HG03095 (cell line): ENCODE results near the gene LRCH3.

Source experiments
- ATAC-seq: cut with Tn5 transposase; IDR thresholded peaks from one replicate; pipeline ENCODE4 v1.9.1; 2021; ENCODE audit warnings: moderate library complexity; ENCODE audit not compliant: unreplicated experiment

The LRCH3 gene

DNA sequence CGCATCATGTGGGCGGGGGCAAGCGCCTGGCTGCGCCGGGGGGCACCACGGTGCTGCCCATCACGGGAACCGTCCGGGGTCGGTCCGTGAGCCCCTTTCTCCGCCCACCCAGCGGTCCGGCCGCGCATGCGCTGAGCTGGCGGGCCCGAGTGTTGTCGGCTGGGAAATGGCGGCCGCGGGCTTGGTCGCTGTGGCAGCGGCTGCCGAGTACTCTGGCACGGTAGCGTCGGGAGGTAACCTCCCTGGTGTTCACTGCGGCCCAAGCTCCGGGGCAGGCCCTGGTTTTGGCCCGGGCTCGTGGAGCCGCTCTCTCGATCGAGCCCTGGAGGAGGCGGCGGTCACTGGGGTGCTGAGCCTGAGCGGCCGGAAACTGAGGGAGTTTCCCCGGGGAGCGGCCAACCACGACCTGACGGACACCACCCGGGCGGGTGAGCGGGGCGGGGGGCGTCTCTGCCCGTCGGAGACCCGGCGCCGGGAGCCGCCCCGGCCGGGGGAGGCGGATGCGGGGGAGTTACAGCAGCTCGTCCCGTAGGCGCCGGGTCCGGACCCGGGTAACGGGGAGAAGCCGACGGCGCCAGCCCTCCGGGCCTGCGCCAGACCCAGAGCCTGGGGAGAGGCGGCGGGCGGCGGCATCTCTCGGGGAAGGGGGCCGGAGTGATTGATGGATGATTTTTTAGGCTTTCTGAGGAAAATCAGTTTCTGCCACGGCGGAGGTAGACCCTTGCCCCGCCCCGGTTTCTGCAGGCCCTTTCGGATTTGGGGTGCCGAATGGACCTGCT, at the start of gene LRCH3:
Gene LRCH3, plus strand, starts transcription at position 142 of the 779 bp plus-strand sequence. Its CDS starts 25 bp downstream, at position 167.
- peak; percentile 61 for ATAC-seq

- no peak for ATAC-seq
These were observed 48.3 kb upstream of the LRCH3 start for GRCh38 chr3:197742787-197743186.

DNA sequence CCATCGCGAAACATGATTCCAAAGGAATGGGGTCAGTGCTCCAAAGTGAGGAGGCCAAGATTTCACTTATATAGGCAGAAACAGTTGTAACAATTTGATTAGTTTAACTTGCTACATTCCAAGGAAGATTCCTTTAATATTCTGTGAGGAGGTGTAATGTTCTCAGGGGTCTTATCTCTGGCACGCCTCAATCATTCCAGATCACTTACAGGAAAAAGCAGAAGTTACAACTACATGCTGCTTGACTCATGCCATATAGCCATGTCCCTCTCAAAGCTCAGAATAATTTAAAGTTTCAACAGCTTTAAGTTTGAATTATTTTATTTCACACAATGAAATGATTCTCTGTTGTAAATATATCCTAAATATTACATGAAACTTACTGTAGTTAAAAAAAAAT, 44.8 kb upstream of the LRCH3 start:
- ATAC-seq = no peak

DNA sequence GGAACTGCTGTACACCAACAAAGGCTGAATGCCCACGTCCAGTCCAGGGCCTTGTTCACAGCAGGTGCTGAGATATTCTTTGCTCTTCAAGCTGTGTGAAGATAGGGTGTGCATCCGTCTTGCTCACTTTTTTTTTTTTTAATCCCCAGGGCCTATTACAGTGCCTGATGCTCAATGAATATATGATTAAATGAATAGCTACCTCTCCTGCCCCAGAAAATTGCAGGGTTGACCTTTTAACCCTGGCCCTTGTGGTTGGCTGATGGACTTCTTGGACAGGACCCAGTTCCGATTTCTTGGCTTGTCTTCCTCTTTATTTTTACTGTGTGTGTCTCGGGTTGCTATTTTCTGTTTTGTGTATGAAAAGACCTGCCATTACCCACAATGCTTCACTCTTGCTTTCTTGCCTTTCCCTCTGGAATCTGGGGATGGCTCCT, 44.2 kb upstream of the LRCH3 start:
- no peak for ATAC-seq

DNA sequence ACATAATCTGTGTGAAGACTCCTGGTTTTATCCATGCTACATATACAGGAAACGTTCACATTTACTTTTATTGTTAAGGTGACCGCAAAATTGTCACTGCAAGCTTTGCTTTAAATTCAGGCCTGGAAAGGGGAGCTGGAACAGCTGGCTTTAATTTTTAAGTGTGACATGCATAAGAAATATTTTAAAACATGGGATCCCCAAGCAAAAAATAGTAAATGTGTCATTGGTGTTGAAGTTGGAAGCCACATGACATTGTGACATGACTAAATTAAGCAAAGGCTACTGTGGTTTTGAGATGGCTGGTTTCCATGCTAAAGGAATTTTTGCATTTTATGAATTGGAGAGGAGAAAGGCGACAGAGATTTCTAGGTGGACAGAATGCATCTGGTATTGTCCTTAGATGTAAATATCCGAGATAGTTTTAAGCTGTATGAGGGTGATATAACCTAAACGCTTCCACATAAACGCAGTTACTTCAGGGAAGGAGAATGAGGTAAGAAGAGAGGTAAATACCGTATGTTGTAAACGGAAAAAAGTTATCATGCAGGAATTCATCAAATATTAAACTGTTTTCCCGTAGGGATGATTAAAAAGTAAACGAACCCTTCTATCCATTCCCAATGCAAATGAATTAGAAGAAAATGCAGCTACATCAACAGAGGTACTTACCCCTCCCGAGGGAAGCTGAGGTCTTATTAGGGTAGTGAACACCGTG, 42.3 kb upstream of the LRCH3 start:
- no peak for ATAC-seq

DNA sequence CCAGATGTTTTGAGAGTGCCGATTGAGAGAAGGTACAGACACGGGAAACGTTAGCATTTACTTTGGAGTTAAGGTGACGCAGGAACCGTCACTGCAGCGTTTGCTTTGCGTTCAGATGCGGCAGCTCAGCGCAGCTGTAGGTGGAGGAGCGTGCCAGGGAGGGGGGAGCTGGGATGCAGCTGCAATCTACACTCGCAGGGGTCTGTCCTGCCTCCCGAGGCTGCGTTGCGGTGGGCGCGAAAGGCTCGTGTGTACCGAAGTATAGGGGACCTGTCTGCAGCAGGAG, 41.8 kb upstream of the LRCH3 start:
- ATAC-seq = peak; percentile 39

- peak; percentile 73 for ATAC-seq
These were observed 41.3 kb upstream of the LRCH3 start, which contains the start of gene FYTTD1 for GRCh38 chr3:197749601-197750395. Gene FYTTD1 (plus strand): TSS chr3:197749883. CDS start chr3:197749972, 89 bp downstream.

DNA sequence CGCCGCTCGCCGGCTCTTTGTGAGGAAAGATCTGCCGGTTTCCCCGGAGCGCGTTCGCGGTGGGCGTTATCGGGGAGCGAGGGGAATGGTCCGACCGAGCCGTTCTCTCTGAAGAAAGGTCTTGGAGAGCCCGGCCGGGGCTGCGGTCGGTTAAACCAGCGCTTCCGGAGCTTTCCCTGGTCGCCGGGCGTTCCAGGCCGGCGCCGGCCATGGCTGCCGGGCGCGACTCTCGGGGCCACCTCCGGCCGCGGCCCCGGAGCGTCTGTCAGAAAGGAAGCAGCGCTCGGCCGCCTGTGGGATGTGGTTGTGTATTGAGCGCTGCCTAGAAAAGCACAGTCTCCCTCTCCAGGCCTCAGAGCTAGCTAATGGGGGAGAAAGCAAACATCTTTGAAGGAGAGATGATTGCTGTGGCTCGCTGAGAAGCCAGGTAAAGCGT, 40.6 kb upstream of the LRCH3 start:
- ATAC-seq = peak; percentile 35

DNA sequence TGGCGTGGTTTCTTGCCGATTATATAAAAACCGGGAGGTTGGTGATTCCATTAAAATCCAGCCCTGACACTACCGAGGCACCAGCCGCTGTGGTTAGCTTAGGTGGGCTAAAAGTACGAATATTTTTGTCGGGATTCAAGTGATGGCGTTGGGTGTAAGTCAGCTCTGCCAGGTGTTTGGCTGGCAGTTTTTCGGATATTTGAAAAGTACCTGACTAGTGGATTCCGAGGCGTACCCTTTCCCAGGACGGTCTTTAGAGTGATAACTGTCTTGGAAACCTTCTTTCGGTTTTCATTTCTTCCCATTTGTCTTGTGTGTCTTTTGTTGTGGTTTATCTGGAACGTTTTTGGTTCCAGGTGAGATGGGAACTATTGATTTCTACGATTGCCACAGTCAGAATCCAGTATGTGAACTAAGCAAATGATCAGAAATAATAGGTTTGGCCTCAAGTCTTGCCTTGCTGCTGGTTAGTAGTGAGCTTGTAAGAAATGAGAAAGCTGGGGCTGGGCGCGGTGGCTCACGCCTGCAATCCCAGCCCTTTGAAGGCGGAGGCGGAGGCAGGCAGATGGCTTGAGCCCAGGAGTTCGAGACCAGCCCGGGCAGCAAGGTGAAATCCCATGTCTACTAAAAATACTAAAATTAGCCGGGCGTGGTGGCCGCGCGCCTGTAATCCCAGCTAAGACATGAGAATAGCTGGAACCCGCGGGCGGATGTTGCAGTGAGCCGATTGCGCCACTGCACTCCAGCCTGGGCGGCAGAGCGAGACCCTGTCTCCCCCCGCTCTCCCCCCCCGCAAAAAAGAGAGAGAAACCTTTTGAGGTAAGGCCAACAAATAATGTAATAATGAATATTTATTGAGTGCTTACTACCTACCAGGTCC, 40.0 kb upstream of the LRCH3 start:
- no peak for ATAC-seq

DNA sequence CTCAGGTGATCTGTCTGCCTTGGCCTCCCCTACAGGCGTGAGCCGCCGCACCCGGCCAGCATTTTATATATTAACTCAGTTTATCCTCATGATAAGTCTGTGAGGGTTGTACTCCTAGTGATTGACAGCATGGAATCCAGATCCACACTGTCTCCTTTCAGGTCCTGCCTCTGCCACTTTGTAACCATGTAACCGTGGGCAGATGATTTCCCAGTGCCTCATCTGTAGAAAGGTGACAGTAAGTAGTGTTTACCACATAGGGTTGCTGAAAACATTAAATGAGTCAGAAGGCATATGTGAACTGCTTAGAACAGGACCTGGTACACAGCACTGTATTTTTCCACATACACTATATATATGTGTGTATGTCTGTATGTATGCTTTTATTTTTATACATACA, 38.9 kb upstream of the LRCH3 start:
- ATAC-seq = no peak

DNA sequence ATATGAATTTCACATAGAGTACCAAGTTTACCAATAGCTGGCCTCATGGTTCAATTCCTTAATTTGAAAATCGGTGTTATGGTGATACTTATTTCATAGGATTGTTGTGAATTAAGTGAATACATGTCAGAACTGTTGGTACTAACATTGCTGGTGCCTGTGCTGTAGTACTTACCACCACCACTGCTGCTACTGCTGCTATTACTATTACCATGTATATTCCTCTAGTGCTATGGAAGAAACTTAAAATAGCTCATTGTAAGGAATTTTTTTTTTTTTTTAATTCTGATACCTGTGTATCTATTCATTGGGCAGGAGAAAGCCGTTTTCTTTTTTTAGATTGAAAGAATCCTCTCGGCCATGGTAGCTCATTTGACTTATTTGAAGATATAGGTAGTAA, 37.8 kb upstream of the LRCH3 start:
- no peak for ATAC-seq

DNA sequence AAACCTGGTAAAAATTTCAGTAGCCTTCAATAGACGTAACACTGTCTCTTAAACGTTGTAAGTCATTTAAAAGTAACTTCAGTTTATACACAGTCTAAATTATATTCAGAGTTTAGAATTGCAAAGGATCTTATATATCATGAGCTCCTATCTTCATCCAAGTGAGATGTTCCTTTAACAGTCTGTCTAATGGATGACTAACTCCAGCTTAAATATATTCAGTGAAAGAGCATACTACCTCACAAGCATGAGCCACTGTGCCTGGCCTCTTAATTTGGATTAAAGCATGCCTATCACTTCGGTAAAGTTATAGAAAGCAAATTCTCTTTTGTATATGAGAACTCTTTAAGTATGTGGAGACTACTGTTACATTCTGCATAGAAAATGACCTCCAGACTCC, 34.4 kb upstream of the LRCH3 start:
- no peak for ATAC-seq

GRCh38 chr3:197758512-197758911, 32.5 kb upstream of the LRCH3 start:
- no peak for ATAC-seq

DNA sequence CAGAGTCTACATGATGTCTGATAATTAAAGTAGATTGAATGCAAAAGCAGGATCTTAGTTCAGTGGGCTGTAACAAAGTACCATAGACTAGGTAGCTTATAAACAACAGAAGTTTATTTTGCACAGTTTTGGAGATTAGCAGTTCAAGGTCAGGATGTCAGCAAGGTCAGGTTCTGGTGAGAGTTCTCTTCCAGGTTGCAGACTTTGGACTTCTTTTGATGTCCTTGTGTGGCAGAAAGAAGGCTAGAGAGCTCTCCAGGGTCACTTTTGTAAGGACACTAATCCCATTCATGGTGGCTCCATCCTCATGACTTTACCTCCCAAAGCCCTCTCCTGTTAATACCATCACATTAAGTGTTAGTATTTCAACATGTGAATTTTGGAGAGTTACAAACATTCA, 29.3 kb upstream of the LRCH3 start:
- ATAC-seq = no peak

DNA sequence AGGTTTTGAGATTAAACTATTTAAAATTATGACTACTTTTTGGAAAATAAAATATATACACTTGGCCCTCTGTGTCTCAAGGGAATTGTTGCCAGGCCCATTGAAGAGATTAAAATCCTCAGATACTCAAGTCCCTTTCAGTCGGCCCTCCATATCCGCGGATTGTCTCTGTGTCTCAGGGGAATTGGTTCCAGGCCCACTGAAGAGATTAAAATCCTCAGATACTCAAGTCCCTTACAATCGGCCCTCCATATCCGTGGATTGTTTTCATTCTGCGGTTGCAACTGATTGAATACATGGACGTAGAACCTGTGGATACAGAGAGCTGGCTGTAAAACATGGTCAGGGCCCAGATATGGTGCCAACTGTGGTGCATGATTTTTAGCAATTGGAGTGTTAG, 15.7 kb upstream of the LRCH3 start:
- no peak for ATAC-seq

- ATAC-seq = no peak
These were observed 8.8 kb upstream of the LRCH3 start for GRCh38 chr3:197782230-197782629.

DNA sequence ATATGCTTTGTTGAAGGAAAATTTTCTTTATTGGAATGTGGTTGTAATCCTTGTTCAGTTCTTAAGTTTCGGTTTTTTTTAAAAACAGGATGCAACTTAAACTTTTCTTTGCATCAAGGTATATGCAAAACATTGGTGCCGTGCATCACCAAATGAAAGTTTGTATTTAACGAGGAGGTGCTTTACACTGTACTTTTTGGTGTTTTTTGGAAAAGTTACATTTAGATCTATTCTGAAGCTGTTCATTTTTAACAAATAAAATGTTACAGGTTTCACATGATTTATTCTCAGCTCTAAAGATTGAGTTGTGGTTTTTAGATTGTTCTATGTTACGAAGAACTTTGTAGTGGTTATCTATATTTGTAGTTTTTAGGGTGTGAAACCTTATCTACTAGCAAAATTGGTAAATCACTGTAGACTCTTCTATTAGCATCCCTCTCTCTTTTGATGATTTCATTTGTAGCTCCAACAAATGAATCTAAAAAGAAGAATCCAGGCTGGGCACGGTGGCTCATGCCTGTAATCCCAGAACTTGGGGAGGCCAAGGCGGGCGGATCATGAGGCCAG, 7.0 kb upstream of the LRCH3 start:
- ATAC-seq = no peak

DNA sequence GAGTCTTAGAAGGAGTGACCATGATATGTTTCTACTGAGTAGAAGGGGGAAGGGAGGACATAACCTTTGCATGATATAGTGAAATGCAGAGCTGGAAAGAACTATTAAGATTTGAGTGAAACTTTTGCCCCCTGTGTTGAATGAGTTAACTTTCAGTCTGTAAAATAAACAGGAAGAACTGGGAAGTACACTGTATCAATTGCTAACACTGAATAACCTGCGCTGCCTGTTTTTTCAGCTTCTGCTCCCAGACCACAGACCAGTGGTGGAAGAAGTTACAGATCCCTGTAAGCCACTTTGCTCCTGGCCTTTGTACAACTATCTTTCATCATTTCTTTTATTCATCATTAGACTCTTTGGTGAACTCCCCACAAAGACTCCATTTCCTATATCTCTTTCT, 3.6 kb upstream of the LRCH3 start:
- ATAC-seq = no peak

DNA sequence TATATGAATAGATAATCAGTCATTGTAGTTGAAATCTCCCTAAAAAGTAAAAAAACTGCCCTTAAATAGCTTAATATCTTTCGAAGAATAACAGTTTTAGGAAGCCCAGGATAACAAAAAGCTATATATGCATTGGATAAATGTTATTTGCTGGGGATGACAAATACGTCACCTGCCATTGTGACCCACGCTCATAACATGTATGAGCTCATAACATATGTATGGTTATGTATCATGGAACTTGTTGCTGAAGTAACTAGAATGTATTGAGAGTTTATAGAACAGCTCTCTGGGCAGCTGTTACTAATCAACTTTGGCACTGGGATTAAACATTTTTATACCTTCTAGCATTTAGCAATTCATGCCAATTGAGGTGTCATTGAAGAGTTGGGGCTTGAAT, 1.7 kb upstream of the LRCH3 start:
- no peak for ATAC-seq

- ATAC-seq = no peak
These were observed 1.0 kb upstream of the LRCH3 start for GRCh38 chr3:197790033-197790432.
